ENCODE measurements around the gene KISS1.
A peak's percentile ranks its signal among the peaks of the same experiment; 100 is the strongest.

The KISS1 gene

GRCh38 chr1:204166219-204166618 is 30.1 kb downstream of the KISS1 start, which contains the start of gene REN:
REN (minus strand) TSS chr1:204166337; CDS start chr1:204166293, 44 bp downstream.
- no peaks in the 10 kb centered on the region for H3K9me2 ChIP-seq (replicated peaks; ENCODE audit: control insufficient read depth, low read length)
- no peak within 1 kb of the TSS for H3K4me3 ChIP-seq (ENCODE audit: low read length)
- H3K27ac ChIP-seq (ENCODE audit: low read depth, low read length): no peak within 1 kb of the TSS
- TF ChIP-seq CTCF (IDR thresholded peaks at IDR 0.05; ENCODE audit: low read depth, low read length, poor library complexity, severe bottlenecking): no peak
- no peak for TF ChIP-seq EZH2phosphoT487 (IDR thresholded peaks at IDR 0.05; ENCODE audit: borderline replicate concordance, low read length)
- H3F3A ChIP-seq (ENCODE audit: control insufficient read depth, insufficient read depth): no peaks in the 10 kb centered on the region
- no peak within 1 kb of the TSS for H3K4me2 ChIP-seq (ENCODE audit: low read length)
- H3K36me3 ChIP-seq (ENCODE audit: control insufficient read depth, low read length): no peaks in the 10 kb centered on the region
- H3K4me1 ChIP-seq (ENCODE audit: control insufficient read depth, low read length): no peaks in the 10 kb centered on the region
- peaks cover 23% of the 10 kb centered on the region for H3K9me3 ChIP-seq (ENCODE audit: control insufficient read depth, insufficient read depth, low read length)
- no peaks in the 10 kb centered on the region for H3K27me3 ChIP-seq (ENCODE audit: control insufficient read depth, low read length)
- no peaks in the 10 kb centered on the region for H4K20me1 ChIP-seq (ENCODE audit: control insufficient read depth, insufficient read depth, low read depth, low read length)
- H3K79me2 ChIP-seq (ENCODE audit: control insufficient read depth, low read length): no peaks in the 10 kb centered on the region

DNA sequence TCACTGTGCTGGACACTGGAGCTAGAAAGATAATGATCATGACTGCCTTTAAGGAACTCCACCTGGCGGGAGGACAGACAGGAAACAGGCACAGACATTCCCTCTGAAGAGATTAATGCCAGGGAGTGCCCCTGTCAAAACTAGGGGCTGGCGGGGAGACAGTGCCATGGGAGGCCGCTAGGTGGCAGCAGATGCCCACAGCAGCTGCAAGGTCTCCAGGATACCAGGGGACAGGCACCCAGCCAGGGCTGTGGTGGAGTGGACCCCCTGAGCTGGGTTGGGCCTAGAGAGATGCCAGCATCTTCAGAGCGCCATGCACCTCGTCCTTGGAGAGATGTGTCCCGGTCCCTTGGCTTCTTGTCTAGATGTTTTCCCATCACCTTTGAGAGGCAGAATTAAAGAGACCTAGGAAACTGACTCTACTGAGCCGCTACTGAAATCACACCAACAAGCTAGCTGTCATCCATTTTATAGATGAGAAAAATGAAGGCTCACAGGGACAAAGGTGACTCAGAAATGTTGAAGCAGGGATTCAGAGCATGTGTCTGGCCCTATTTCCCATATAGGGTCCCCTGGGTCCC is 33.7 kb downstream of the KISS1 start:
- Histone ChIP-seq H3K4me2 (ENCODE audit: low read length) (no peak overlapping the region), H3K36me3 (ENCODE audit: control insufficient read depth, low read length) (no peaks in the 10 kb centered on the region)
- TF ChIP-seq EZH2phosphoT487 (IDR thresholded peaks at IDR 0.05; ENCODE audit: borderline replicate concordance, low read length) (no peak), CTCF (IDR thresholded peaks at IDR 0.05; ENCODE audit: low read depth, low read length, poor library complexity, severe bottlenecking) (peak; percentile 97)

DNA sequence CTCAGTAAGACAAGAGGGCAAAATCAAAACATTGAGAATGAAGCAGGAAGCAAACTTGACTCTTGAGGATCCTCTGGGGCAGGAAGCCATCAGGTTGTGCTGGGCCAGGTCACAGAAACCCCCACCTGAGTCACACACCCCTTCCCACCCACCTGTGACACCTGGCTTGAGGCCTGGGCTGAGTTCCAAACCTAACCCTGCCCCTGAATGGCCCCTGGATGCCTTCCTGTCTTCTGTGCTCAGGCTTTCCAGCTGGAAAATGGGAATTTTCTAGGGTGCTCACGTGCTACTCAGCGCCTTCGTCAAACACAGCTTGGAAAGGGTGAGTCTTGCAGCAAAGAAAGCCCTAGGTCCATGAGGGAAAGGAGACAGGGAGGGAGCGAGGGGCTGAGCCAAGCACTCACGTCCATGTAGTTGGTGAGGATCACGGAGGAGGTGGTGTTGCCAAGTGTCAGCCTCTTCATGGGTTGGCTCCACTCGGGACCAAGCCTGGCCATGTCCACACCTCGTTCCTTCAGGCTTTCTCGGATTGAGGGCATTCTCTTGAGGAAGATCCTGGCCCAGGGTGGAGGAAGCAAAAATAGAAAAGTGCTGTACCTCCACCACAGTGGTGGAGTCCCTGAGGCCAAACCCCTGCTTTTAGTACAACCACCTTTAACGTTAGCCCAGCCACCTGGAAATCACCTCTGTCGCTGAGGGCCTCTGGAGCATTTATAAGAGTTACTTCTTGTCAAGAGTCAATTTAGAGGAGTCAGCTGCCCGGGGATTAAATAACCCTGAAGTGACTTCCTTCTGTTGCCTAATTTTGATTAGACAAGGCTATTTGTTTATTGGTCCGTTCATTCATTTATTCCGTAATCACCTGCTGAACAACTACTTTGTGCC is 34.4 kb downstream of the KISS1 start:
- no peaks in the 10 kb centered on the region for H3K36me3 ChIP-seq (ENCODE audit: control insufficient read depth, low read length)
- H3F3A ChIP-seq (ENCODE audit: control insufficient read depth, insufficient read depth): no peaks in the 10 kb centered on the region
- no peak overlapping the region for H3K27ac ChIP-seq (ENCODE audit: low read depth, low read length)
- no peak overlapping the region for H3K4me2 ChIP-seq (ENCODE audit: low read length)
- no peaks in the 10 kb centered on the region for H4K20me1 ChIP-seq (ENCODE audit: control insufficient read depth, insufficient read depth, low read depth, low read length)
- H3K4me1 ChIP-seq (ENCODE audit: control insufficient read depth, low read length): no peaks in the 10 kb centered on the region
- TF ChIP-seq EZH2phosphoT487 (IDR thresholded peaks at IDR 0.05; ENCODE audit: borderline replicate concordance, low read length) (no peak), CTCF (IDR thresholded peaks at IDR 0.05; ENCODE audit: low read depth, low read length, poor library complexity, severe bottlenecking) (no peak)
- H3K79me2 ChIP-seq (ENCODE audit: control insufficient read depth, low read length): no peaks in the 10 kb centered on the region
- H3K9me3 ChIP-seq (ENCODE audit: control insufficient read depth, insufficient read depth, low read length): no peaks in the 10 kb centered on the region
- no peaks in the 10 kb centered on the region for H3K9me2 ChIP-seq (replicated peaks; ENCODE audit: control insufficient read depth, low read length)
- no peaks in the 10 kb centered on the region for H3K27me3 ChIP-seq (ENCODE audit: control insufficient read depth, low read length)
- no peak overlapping the region for H3K4me3 ChIP-seq (ENCODE audit: low read length)

More for the DNA sequence above, 33.7 kb downstream of the KISS1 start:
- Histone ChIP-seq H3K9me2 (replicated peaks; ENCODE audit: control insufficient read depth, low read length) (no peaks in the 10 kb centered on the region), H3K9me3 (ENCODE audit: control insufficient read depth, insufficient read depth, low read length) (no peaks in the 10 kb centered on the region), H3K4me3 (ENCODE audit: low read length) (no peak overlapping the region), H3K27ac (ENCODE audit: low read depth, low read length) (no peak overlapping the region), H3K4me1 (ENCODE audit: control insufficient read depth, low read length) (no peaks in the 10 kb centered on the region), H3F3A (ENCODE audit: control insufficient read depth, insufficient read depth) (no peaks in the 10 kb centered on the region), H4K20me1 (ENCODE audit: control insufficient read depth, insufficient read depth, low read depth, low read length) (no peaks in the 10 kb centered on the region), H3K27me3 (ENCODE audit: control insufficient read depth, low read length) (no peaks in the 10 kb centered on the region), H3K79me2 (ENCODE audit: control insufficient read depth, low read length) (no peaks in the 10 kb centered on the region)

Data from DOHH2 (cell line).